Aorta (tissue), 5 donors: ENCODE data around the gene POLR3K. TPM values are rescaled to one million over a fixed set of nuclear protein-coding genes. Genes with fewer than 3 reads are reported as not detected.

Source experiments
- ATAC-seq: fragments of 200-7000 bp; cut with Tn5 transposase; one replicate; pipeline ENCODE4 v1.9.1; 2022; ENCODE audit warnings: moderate library complexity; ENCODE audit not compliant: low FRiP score
- DNase-seq, 2 donors: peaks; one replicate each; pipeline ENCODE4 v3.0.0-alpha.2; 2020
- H3K27ac ChIP-seq, 2 donors: one replicate each; pipeline ENCODE4 v1.5.1; 2013; ENCODE audit warnings: low read length in 2 of 2, mild to moderate bottlenecking in 2 of 2, moderate library complexity in 2 of 2, control low read depth in 1 of 2, inconsistent platforms in 1 of 2, low read depth in 1 of 2
- H3K27me3 ChIP-seq, 2 donors: one replicate each; pipeline ENCODE4 v1.6.1; 2013; ENCODE audit warnings: control low read depth in 1 of 2, low read length in 1 of 2, mild to moderate bottlenecking in 1 of 2, moderate library complexity in 1 of 2; ENCODE audit not compliant: insufficient read depth in 2 of 2, control insufficient read depth in 1 of 2
- H3K36me3 ChIP-seq, 2 donors: one replicate each; pipeline ENCODE4 v1.6.1; 2013; ENCODE audit warnings: control low read depth in 1 of 2, low read length in 1 of 2, mild to moderate bottlenecking in 1 of 2; ENCODE audit not compliant: insufficient read depth in 2 of 2, control insufficient read depth in 1 of 2
- H3K4me1 ChIP-seq, 2 donors: one replicate each; pipeline ENCODE4 v1.6.1; 2013; ENCODE audit warnings: low read length in 2 of 2, control low read depth in 1 of 2, mild to moderate bottlenecking in 1 of 2, moderate library complexity in 1 of 2; ENCODE audit not compliant: insufficient read depth in 2 of 2, control insufficient read depth in 1 of 2
- H3K4me3 ChIP-seq, 2 donors: one replicate each; pipeline ENCODE4 v1.5.1; 2013; ENCODE audit warnings: low read length in 2 of 2, control low read depth in 1 of 2, mild to moderate bottlenecking in 1 of 2
- H3K9me3 ChIP-seq: one replicate; pipeline ENCODE4 v1.6.1; 2013; ENCODE audit warnings: mild to moderate bottlenecking, low read length; ENCODE audit not compliant: control insufficient read depth
- WGBS, 2 donors: extraction: QIAGEN DNeasy Blood & Tissue Kit; methylation state at CpG; one replicate each; pipeline ENCODE4 v1.1.7; 2013; 5-methylcytosine and 5-hydroxymethylcytosine counted together
- intact Hi-C, 2 donors: fragments of 100-400 bp; cut with DNase I; formaldehyde crosslinking; loops; one replicate each; pipeline versions ENCODE4 v1.14.2 to v1.15.0; 2022
- polyA plus RNA-seq, 2 donors: library from polyadenylated mRNA; stranded (reverse); fragments of 200-250 nt; gene quantifications; one replicate each; pipeline ENCODE4 v1.2.3, GENCODE V29; 2013
- total RNA-seq, 2 donors: library from RNA; stranded (reverse); fragmentation: NEBNext Ultra II Directional; extraction: Animal tissue kit (Norgen Biotek cat#: 25700); gene quantifications; one replicate each; pipeline ENCODE4 v1.2.1, GENCODE V29; 2021
- donor health status: healthy with polysubstance abuse.
- donor health status: Bipolar disorder and iron deficiency.
- donor health status: DM: no; HTN: no; CAD: no.
- donor health status: DM: no; HTN: no; CAD: no.
- donor health status: DM: yes; HTN: yes; CAD: no.

POLR3K gene
- total and polyA plus RNA-seq, 4 donors, result 6.0 to 10.9 (median 7.3) TPM

GRCh38 chr16:75580-76501, 22.4 kb upstream of the POLR3K start:
- H3K4me1 ChIP-seq, result peaks cover 0 to 3% of the 10 kb centered on the region in 2 donors
- peak; percentile 49 for ATAC-seq

GRCh38 chr16:74747-75334, 21.4 kb upstream of the POLR3K start:
- ATAC-seq, result no peak
- H3K36me3 ChIP-seq, result no peaks in the 10 kb centered on the region
- intact Hi-C loops, result no loop called here
- no peak for DNase-seq
- 88 to 90% methylated on average over 15 to 16 of the region's 16 CpGs for WGBS, 2 donors
- no peak overlapping the region for H3K4me3 ChIP-seq
- H3K27me3 ChIP-seq, result no peaks in the 10 kb centered on the region
- peak overlapping the region in 1 of 2 donors; percentile 72 for H3K27ac ChIP-seq
- H3K9me3 ChIP-seq, result no peaks in the 10 kb centered on the region
- H3K4me1 ChIP-seq, result peaks cover 0 to 3% of the 10 kb centered on the region in 2 donors

More at GRCh38 chr16:75580-76501, 22.4 kb upstream of the POLR3K start:
- WGBS, 2 donors, result 35 to 44% methylated on average over 11 of the region's 11 CpGs
- Histone ChIP-seq H3K27me3 (no peaks in the 10 kb centered on the region), H3K4me3 (no peak overlapping the region), H3K27ac (peak overlapping the region; percentile 17 to 72), H3K9me3 (no peaks in the 10 kb centered on the region), H3K36me3 (peaks cover 0 to 1% of the 10 kb centered on the region in 2 donors)
- peak; percentile 88 to 89 for DNase-seq
- intact Hi-C loops, result no loop called here

GRCh38 chr16:74051-74746, 20.8 kb upstream of the POLR3K start:
- Histone ChIP-seq H3K4me1 (peaks cover 0 to 3% of the 10 kb centered on the region in 2 donors), H3K27ac (peak overlapping the region in 1 of 2 donors; percentile 33), H3K36me3 (no peaks in the 10 kb centered on the region), H3K4me3 (no peak overlapping the region), H3K9me3 (no peaks in the 10 kb centered on the region), H3K27me3 (no peaks in the 10 kb centered on the region)
- no peak for DNase-seq
- ATAC-seq, result no peak
- intact Hi-C loops, result no loop called here
- WGBS, 2 donors, result 45 to 52% methylated on average over 12 of the region's 12 CpGs

- no peaks in the 10 kb centered on the region for H3K36me3 ChIP-seq
- peak in 1 of 2 donors; percentile 91 for DNase-seq
- WGBS, 2 donors, result 24 to 30% methylated on average over 44 to 62 of the region's 62 CpGs
- peak within 1 kb of the TSS; percentile 36 to 73 for H3K4me3 ChIP-seq
- H3K9me3 ChIP-seq, result no peaks in the 10 kb centered on the region
- intact Hi-C loops, result no loop called here
- H3K27me3 ChIP-seq, result no peaks in the 10 kb centered on the region
- H3K4me1 ChIP-seq, result peaks cover 0 to 3% of the 10 kb centered on the region in 2 donors
- peak; percentile 64 for ATAC-seq
- H3K27ac ChIP-seq, result peak within 1 kb of the TSS in 1 of 2 donors; percentile 66
Observed at GRCh38 chr16:72561-73548, 19.4 kb upstream of the POLR3K start, which contains the start of gene RHBDF1. RHBDF1 (minus strand) TSS chr16:72631; CDS start chr16:65015, 7,616 bp downstream.

GRCh38 chr16:71540-72401, 18.4 kb upstream of the POLR3K start:
- Histone ChIP-seq H3K36me3 (no peaks in the 10 kb centered on the region), H3K4me1 (peaks cover 0 to 3% of the 10 kb centered on the region in 2 donors), H3K27ac (peak overlapping the region in 1 of 2 donors; percentile 66), H3K4me3 (peak overlapping the region; percentile 36 to 73), H3K27me3 (no peaks in the 10 kb centered on the region), H3K9me3 (no peaks in the 10 kb centered on the region)
- intact Hi-C loops, result no loop called here
- WGBS, 2 donors, result 0 to 2% methylated on average over 30 to 57 of the region's 57 CpGs
- ATAC-seq (peak; percentile 55), DNase-seq (peak; percentile 83 to 89)

GRCh38 chr16:71210-71539, 17.8 kb upstream of the POLR3K start:
- no peaks in the 10 kb centered on the region for H3K4me1 ChIP-seq
- H3K36me3 ChIP-seq, result no peaks in the 10 kb centered on the region
- H3K9me3 ChIP-seq, result no peaks in the 10 kb centered on the region
- DNase-seq (no peak), ATAC-seq (no peak)
- peak overlapping the region; percentile 36 to 73 for H3K4me3 ChIP-seq
- intact Hi-C loops, result no loop called here
- H3K27me3 ChIP-seq, result no peaks in the 10 kb centered on the region
- no peak overlapping the region for H3K27ac ChIP-seq
- 11 to 20% methylated on average over 5 of the region's 5 CpGs for WGBS, 2 donors

- Histone ChIP-seq H3K4me1 (no peaks in the 10 kb centered on the region), H3K9me3 (no peaks in the 10 kb centered on the region), H3K4me3 (no peak overlapping the region), H3K36me3 (peaks cover 0 to 2% of the 10 kb centered on the region in 2 donors), H3K27ac (no peak overlapping the region), H3K27me3 (no peaks in the 10 kb centered on the region)
- intact Hi-C loops, result no loop called here
- ATAC-seq (no peak), DNase-seq (no peak)
- 15 to 22% methylated on average over 8 of the region's 8 CpGs for WGBS, 2 donors
Observed at GRCh38 chr16:69181-69580, 15.8 kb upstream of the POLR3K start.
